ENCODE data around the gene TRRAP. TPM values are rescaled to one million over a fixed set of nuclear protein-coding genes. Genes with fewer than 3 reads are reported as not detected.
"Not testable (repeated sequence)": the region's sequence is repeated elsewhere in the genome, so short reads cannot be mapped to it uniquely, and the experiment has no call there.

TRRAP gene
- total RNA-seq, 1 experiment from 2014 or later = 55.4 TPM

DNA sequence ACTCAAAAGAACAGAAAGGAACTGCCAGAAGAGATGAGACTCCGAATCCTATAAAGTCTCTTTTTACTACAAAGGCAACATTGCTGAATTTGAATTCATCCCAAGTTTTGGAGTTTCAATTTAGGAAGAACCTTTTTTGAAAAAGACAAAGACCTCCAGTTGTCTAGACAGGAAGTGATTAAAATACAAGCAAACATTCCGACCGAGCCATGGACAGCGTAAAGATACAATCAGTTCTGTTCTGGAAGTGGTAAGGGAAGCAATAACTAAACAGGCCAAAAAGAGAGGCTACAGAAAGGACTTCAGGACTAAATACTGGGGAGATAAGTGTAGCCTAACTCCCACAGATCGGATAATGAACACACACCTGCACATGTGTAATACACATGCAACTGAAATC lies 164.6 kb downstream of the TRRAP start:
- Histone ChIP-seq H3K4me1 (no peaks in the 10 kb centered on the region), H3K36me3 (ENCODE audit: control insufficient read depth, insufficient read depth, low read length) (peaks cover 1% of the 10 kb centered on the region), H3K9me3 (no peaks in the 10 kb centered on the region), H3K4me3 (ENCODE audit: low read depth, low read length) (no peak overlapping the region), H3K27me3 (replicated peaks; ENCODE audit: control insufficient read depth, insufficient read depth, low read length) (no peaks in the 10 kb centered on the region)
- POLR2A ChIA-PET = no interaction called here
- intact Hi-C loops (cut with micrococcal nuclease; ENCODE audit: unreplicated experiment) = loop anchor here (5.0 kb wide), 2 partner anchors 99 to 189 kb away; partner anchors contain the start of gene SMURF1
- TF ChIP-seq, protein P1, sequence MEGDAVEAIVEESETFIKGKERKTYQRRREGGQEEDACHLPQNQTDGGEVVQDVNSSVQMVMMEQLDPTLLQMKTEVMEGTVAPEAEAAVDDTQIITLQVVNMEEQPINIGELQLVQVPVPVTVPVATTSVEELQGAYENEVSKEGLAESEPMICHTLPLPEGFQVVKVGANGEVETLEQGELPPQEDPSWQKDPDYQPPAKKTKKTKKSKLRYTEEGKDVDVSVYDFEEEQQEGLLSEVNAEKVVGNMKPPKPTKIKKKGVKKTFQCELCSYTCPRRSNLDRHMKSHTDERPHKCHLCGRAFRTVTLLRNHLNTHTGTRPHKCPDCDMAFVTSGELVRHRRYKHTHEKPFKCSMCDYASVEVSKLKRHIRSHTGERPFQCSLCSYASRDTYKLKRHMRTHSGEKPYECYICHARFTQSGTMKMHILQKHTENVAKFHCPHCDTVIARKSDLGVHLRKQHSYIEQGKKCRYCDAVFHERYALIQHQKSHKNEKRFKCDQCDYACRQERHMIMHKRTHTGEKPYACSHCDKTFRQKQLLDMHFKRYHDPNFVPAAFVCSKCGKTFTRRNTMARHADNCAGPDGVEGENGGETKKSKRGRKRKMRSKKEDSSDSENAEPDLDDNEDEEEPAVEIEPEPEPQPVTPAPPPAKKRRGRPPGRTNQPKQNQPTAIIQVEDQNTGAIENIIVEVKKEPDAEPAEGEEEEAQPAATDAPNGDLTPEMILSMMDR (IDR thresholded peaks at IDR 0.05; ENCODE audit: insufficient read depth in 1 of 2, low read depth in 1 of 2, low read length in 1 of 2, severe bottlenecking in 1 of 2, unreplicated experiment in 1 of 2) = no peak
- Mint-ChIP-seq H3K4me1 (ENCODE audit: low read depth, unreplicated experiment) (peaks cover 13% of the 10 kb centered on the region), H3K4me3 (ENCODE audit: unreplicated experiment) (no peak overlapping the region), H3K27me3 (ENCODE audit: insufficient read depth, unreplicated experiment) (no peaks in the 10 kb centered on the region), H3K36me3 (ENCODE audit: insufficient read depth, unreplicated experiment) (peaks cover 88% of the 10 kb centered on the region), H3K9me3 (ENCODE audit: unreplicated experiment) (no peaks in the 10 kb centered on the region), H3K27ac (ENCODE audit: unreplicated experiment) (no peak overlapping the region)
- no TSS peak for BruUV-seq (replicated peaks)
- CTCF ChIA-PET = no interaction called here
- DNase-seq = no peak

DNA sequence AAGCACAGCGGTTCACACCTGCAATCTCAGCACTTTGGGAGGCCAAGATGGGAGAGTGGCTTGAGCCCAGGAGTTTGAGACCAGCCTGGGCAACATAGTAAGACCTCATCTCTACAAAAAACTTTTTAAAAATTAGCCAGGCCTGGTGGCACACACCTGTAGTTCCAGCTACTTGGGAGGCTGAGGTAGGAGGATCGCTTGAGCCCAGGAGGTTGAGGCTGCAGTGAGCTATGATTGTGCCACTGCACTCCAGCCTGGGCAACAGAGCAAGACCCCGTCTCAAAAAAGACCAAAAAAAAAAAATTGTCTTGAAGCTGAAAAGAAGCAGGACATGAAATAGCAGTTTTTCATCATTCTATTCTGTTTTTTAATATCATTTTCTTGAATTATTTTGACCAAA lies 166.5 kb downstream of the TRRAP start:
- intact Hi-C loops (cut with micrococcal nuclease; ENCODE audit: unreplicated experiment) = loop anchor here (5.0 kb wide), 2 partner anchors 97 to 187 kb away; partner anchors contain the start of gene SMURF1
- CTCF ChIA-PET = interaction anchor here (0.7 kb wide), 1 partner anchor 258 kb away, joined by 3 read pairs; no protein-coding TSS in a partner anchor
- not testable (repeated sequence) for H3K4me1 Mint-ChIP-seq (ENCODE audit: low read depth, unreplicated experiment); H3K9me3 ChIP-seq; H3K27me3 Mint-ChIP-seq (ENCODE audit: insufficient read depth, unreplicated experiment); H3K4me1 ChIP-seq; H3K36me3 ChIP-seq (ENCODE audit: control insufficient read depth, insufficient read depth, low read length); H3K4me3 ChIP-seq (ENCODE audit: low read depth, low read length); BruUV-seq (replicated peaks); H3K4me3 Mint-ChIP-seq (ENCODE audit: unreplicated experiment); H3K27ac Mint-ChIP-seq (ENCODE audit: unreplicated experiment); H3K9me3 Mint-ChIP-seq (ENCODE audit: unreplicated experiment); H3K27me3 ChIP-seq (replicated peaks; ENCODE audit: control insufficient read depth, insufficient read depth, low read length); DNase-seq
- POLR2A ChIA-PET = interaction anchor here (0.6 kb wide), 1 partner anchor 191 kb away, joined by 3 read pairs; no protein-coding TSS in a partner anchor
- peaks cover 89% of the 10 kb centered on the region for H3K36me3 Mint-ChIP-seq (ENCODE audit: insufficient read depth, unreplicated experiment)

DNA sequence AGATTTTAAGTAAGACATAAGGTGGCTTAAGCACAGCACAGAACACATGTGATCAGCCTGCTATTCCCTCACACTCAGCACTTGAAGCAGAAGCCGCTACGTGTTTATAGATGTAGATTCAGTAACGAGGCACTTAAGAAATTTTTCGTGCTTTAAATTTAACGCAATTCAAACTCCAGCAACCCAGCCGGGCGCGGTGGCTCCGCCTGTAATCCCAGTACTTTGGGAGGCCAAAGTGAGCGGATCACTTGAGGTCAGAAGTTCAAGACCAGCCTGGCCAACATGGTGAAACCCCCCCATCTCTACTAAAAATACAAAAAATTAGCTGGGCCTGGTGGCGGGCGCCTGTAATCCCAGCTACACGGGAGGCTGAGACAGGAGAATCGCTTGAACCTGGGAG lies 167.9 kb downstream of the TRRAP start:
- H3K36me3 ChIP-seq (ENCODE audit: control insufficient read depth, insufficient read depth, low read length); intact Hi-C loops (cut with micrococcal nuclease; ENCODE audit: unreplicated experiment): not testable (repeated sequence)

DNA sequence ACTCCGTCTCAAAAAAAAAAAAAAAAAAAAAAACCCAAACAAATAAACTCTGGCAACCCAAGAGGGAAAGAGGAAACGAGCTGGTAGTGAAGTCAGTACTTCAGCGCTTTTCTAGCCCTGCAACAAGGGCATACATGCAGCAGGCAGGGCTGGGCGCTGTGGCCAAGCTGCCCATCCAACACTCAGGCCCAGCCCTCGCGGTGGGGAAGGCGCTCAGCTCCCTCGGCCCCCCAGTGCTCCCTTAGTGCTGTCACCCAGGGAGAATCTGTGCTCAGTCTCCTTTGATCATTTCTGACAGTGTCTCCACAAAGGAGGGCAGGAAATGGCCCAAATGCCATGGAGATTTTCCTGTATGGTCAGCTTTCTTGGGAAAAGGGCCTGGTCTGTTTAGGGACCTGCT lies 168.4 kb downstream of the TRRAP start:
- H3K4me3 ChIP-seq (ENCODE audit: low read depth, low read length) = no peak overlapping the region
- H3K9me3 ChIP-seq = no peaks in the 10 kb centered on the region
- Mint-ChIP-seq H3K27me3 (ENCODE audit: insufficient read depth, unreplicated experiment) (no peaks in the 10 kb centered on the region), H3K36me3 (ENCODE audit: insufficient read depth, unreplicated experiment) (peaks cover 73% of the 10 kb centered on the region), H3K4me1 (ENCODE audit: low read depth, unreplicated experiment) (peaks cover 6% of the 10 kb centered on the region), H3K9me3 (ENCODE audit: unreplicated experiment) (no peaks in the 10 kb centered on the region), H3K27ac (ENCODE audit: unreplicated experiment) (no peak overlapping the region), H3K4me3 (ENCODE audit: unreplicated experiment) (no peak overlapping the region)
- no TSS peak for BruUV-seq (replicated peaks)
- CTCF ChIA-PET = interaction anchor here (0.7 kb wide), 1 partner anchor 279 kb away, joined by 3 read pairs; the partner anchor contains the start of gene ARPC1A
- POLR2A ChIA-PET = no interaction called here
- H3K36me3 ChIP-seq (ENCODE audit: control insufficient read depth, insufficient read depth, low read length) = peaks cover 2% of the 10 kb centered on the region
- TF ChIP-seq, protein P1 (IDR thresholded peaks at IDR 0.05; ENCODE audit: insufficient read depth in 1 of 2, low read depth in 1 of 2, low read length in 1 of 2, severe bottlenecking in 1 of 2, unreplicated experiment in 1 of 2) = no peak
- intact Hi-C loops (cut with micrococcal nuclease; ENCODE audit: unreplicated experiment) = no loop called here
- no peak for DNase-seq
- H3K27me3 ChIP-seq (replicated peaks; ENCODE audit: control insufficient read depth, insufficient read depth, low read length) = no peaks in the 10 kb centered on the region
- H3K4me1 ChIP-seq = no peaks in the 10 kb centered on the region

More for the DNA sequence above, 167.9 kb downstream of the TRRAP start:
- DNase-seq; POLR2A ChIA-PET; H3K4me1 ChIP-seq; H3K9me3 Mint-ChIP-seq (ENCODE audit: unreplicated experiment); H3K4me3 ChIP-seq (ENCODE audit: low read depth, low read length); BruUV-seq (replicated peaks); H3K27me3 Mint-ChIP-seq (ENCODE audit: insufficient read depth, unreplicated experiment); H3K4me1 Mint-ChIP-seq (ENCODE audit: low read depth, unreplicated experiment); H3K9me3 ChIP-seq; H3K27me3 ChIP-seq (replicated peaks; ENCODE audit: control insufficient read depth, insufficient read depth, low read length); H3K4me3 Mint-ChIP-seq (ENCODE audit: unreplicated experiment); H3K27ac Mint-ChIP-seq (ENCODE audit: unreplicated experiment): not testable (repeated sequence)
- H3K36me3 Mint-ChIP-seq (ENCODE audit: insufficient read depth, unreplicated experiment) = peaks cover 77% of the 10 kb centered on the region
- CTCF ChIA-PET = interaction anchor here (0.7 kb wide), 1 partner anchor 279 kb away, joined by 3 read pairs; the partner anchor contains the start of gene ARPC1A
